PC-3 (cell line): Measurements from ENCODE around the gene ADK.

ENCODE experiments used
- CTCF ChIP-seq: fragments of 300-600 bp; sonication (generic); conservative IDR thresholded peaks from 2 replicates; pipeline ENCODE4 v1.5.1; 2017; ENCODE audit warnings: antibody characterized with exemption, low read depth, mild to moderate bottlenecking, low read length
- EZH2 ChIP-seq: fragments of 300-600 bp; sonication (generic); IDR thresholded peaks from one replicate; pipeline ENCODE4 v1.6.1; 2017; ENCODE audit warnings: antibody characterized with exemption, mild to moderate bottlenecking, low read length; ENCODE audit not compliant: unreplicated experiment
- EZH2phosphoT487 ChIP-seq: fragments of 300-600 bp; sonication (generic); IDR thresholded peaks from 2 replicates; pipeline ENCODE4 v1.6.1; 2018; ENCODE audit warnings: mild to moderate bottlenecking, antibody characterized with exemption, low read length, borderline replicate concordance

- TF ChIP-seq CTCF: no peak
- no peak for TF ChIP-seq EZH2
- TF ChIP-seq EZH2phosphoT487: no peak
Measured at GRCh38 chr10:74320026-74320425, 169.0 kb downstream of the ADK start.
